SH-SY5Y (cell line): Measurements from ENCODE around the gene ANTXR2.

ENCODE experiments used
- GATA2 ChIP-seq: IDR thresholded peaks from 2 replicates; pipeline ENCODE4 v1.6.1; 2011; ENCODE audit warnings: mild to moderate bottlenecking, low read depth, low read length
- GATA3 ChIP-seq: IDR thresholded peaks from 2 replicates; pipeline ENCODE4 v1.6.1; 2011; ENCODE audit warnings: low read depth, mild to moderate bottlenecking, low read length, moderate library complexity

DNA sequence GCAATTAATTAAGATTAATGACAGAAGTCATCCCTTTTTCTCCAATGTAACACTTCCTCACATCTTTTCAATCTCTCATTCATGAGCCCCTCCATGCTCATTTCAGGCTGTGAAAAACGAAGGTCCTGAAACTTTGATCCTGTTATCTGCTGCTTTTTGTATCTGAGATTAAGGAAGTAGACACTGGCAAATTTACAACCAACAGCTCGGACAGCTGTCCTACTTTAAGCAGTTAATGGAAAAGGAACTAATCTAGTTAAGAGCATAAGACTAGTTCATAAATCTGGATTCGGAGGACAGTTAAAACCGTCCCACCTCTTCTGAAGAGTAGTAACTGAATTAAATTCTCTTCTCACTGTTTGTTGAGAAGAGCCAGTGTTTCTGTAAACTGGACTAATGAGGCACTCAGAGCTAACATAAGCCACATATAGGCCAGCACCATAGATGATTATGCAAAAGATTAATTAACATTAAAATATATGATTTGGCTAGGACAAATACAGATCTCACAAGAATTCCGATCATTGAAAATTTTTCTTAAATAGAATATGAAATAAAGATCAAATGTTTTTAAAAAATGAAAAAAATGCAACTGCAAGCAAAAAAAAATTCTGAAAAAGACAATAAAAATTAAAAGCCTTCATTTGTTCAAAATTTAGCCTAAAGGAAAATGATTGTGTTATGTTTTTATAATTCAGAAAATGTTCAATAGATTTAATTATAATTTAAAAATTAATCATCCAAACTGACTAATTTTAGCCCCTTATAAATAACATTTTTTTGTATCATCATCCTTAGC lies 114.4 kb downstream of the ANTXR2 start:
- TF ChIP-seq GATA3 (no peak), GATA2 (no peak)
